Activated naive CD4-positive, alpha-beta T cell treated with Interleukin-2 at 50 U/mL for 16 hours (primary cell): ENCODE results near the gene TUSC1.
"Not testable (repeated sequence)": the region's sequence is repeated elsewhere in the genome, so short reads cannot be mapped to it uniquely, and the experiment has no call there.

ENCODE experiments used
- DNase-seq: peaks from one replicate; pipeline ENCODE4 v3.0.0-alpha.2; 2020

Gene TUSC1

DNA sequence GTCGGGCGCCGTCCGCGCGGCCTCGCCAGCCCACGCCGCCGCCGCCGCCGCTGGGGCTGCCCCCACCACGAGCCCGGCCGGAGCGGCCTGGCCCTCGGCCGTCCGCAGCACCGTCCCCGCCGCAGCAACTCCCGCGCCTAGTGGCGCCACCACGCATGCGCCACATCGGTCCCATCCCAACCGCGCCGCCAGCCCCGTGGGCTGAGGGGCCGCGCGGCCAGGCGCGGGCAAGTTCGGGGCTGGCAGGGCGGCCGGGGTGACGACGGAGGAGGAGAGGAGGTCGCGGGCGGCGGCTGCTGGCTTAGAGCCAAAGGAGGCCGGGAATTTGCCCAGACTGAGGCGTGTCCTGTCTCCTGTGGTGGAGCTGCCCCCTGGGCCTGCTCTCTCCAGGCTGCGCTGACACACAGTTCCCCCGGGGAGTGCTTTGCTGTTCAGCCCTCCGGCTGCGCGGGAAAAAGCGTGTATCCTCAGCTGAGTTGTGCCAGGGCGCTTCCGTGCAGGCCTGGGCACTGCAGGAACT lies at the start of gene TUSC1:
TUSC1 (minus strand) TSS at position 298 of the 520 bp plus-strand sequence; CDS start at position 166, 132 bp downstream.
- no peak for DNase-seq

- no peak for DNase-seq
These were observed 48.7 kb upstream of the TUSC1 start for GRCh38 chr9:25726871-25727410.

DNA sequence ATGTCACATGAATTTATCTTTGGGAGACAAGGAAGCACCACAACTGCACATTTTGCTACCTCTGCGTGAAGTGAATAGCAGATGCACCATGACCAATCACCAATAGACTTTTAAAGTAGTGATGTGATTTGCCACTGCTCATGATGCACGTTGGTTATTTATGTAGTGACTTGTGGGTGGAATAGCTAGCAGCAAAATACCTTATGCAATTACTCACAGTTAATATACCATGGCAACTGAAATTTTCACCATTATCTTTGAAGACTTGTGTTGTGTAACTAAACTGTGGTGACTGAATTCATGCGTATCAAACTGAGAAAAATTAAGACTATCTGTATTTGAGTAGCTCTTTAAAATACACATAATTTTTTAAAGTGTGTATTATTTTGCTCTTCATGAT lies 46.2 kb upstream of the TUSC1 start:
- no peak for DNase-seq

DNA sequence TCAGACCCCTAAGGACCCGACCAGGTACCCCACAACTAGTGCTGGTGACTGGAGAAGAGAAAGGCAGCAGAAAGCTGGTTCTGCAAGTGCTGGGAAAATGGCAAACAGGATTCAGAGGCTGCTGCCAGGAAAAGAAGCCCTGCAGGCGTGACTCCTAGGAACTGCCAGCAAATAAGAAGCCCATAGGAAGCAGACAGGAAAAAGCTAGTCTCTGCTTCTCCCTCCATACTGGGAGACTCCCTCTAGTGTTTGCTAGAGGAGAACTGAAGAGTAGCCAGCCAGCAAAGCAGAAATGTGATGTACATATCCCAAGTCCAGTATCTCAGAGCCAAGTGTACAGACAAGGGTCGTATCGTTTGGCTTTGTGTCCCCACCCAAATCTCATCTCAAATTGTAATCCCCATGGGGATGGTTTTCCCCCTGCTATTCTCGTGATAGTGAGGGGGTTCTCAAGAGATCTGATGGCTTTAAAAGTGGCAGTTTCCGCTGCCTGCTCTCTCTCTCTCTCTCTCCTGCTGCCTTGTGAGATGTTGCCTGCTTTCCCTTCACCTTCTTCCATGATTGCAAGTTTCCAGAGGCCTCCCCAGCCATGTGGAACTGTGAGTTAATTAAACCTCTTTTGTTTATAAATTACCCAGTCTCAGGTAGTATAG lies 38.1 kb upstream of the TUSC1 start:
- DNase-seq: no peak

DNA sequence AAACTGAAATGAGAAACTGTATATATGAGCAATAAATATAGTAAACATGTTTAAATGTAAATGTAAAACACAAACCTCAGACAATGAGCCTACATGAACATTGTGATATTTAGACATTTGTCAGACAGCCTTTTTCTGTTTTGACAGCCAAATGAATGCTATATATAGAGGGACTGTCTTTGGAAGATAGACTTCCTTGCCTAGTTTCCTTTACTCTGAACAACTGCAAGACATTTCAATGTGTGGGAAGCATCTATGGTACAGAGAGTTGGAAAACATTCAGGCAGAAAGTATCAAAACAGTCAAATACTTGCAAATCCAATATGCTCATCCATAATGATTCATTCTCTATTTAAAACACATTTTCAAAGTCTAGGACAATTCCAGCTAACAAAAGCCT lies 31.7 kb upstream of the TUSC1 start:
- DNase-seq: no peak

- no peak for DNase-seq
These were observed 26.6 kb upstream of the TUSC1 start for GRCh38 chr9:25704800-25705199.

DNA sequence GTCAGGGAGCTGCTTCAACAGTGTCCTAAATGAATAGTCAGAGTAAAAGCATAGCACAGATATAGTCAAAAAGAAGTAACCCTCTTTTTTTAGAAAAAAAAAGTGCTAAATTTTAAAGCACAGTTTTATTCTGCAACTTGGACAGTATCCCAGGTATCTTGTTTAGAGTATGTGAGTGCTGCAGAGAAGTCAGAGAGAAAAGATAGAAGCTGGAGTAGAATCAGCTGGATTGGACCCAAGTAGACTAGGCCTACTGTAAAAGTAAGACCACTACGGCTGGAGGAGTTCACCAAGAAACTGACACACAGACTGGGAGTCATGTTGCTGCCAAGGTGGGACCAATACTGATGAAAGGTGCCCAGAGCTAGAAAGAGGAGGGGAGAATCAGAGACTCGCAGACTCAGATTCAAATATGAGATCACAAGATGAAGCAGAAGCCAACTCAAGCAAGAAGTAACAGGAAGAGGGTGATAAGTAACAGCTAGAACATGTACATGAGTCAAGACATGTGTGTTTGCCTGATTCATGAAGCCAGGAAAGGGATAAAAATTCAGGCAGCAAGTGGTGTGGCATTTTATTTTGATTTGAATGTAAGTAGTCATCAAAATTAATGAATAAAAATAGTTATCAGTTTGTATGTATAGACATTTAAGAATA lies 25.6 kb upstream of the TUSC1 start:
- no peak for DNase-seq

- no peak for DNase-seq
These were observed 24.3 kb upstream of the TUSC1 start for GRCh38 chr9:25702536-25702935.

DNA sequence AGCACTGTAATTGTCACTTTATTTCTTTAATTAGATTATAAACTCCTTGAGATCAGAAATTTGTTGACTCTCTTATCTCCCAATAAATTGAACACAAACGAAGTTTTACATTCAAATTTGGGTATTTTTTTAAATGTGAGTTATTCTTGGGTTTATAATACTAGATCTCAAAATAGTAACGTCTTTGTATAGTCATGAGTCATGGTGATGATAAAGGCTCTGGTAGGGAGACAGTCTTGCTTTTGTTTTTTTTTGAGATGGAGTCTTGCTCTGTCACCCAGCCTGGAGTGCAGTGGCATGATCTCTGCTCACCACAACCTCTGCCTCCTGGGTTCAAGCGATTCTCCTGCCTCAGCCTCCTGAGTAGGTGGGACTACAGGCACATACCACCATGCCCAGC lies 22.7 kb upstream of the TUSC1 start:
- DNase-seq: not testable (repeated sequence)

DNA sequence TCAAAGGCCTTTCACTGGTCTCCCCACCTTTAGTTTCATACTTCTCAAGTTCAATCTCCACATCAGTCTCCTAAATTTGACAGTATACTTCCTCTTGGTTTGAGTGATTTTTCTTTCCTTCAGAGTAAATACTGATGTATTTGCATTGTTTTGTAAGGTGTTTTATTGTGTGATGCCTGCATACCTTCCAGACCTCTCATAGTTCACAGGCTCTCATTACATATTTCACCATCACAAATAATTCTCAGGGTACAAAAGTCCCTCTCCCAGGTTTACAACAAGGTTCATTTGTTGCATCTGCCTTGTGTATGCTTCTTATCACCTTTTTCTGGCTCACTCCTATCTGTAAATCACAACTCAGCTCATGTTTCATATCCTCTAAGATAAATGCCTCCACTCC lies 22.2 kb upstream of the TUSC1 start:
- no peak for DNase-seq

GRCh38 chr9:25691786-25692185 lies 13.5 kb upstream of the TUSC1 start:
- DNase-seq: no peak

GRCh38 chr9:25684321-25684720 lies 6.1 kb upstream of the TUSC1 start:
- no peak for DNase-seq

DNA sequence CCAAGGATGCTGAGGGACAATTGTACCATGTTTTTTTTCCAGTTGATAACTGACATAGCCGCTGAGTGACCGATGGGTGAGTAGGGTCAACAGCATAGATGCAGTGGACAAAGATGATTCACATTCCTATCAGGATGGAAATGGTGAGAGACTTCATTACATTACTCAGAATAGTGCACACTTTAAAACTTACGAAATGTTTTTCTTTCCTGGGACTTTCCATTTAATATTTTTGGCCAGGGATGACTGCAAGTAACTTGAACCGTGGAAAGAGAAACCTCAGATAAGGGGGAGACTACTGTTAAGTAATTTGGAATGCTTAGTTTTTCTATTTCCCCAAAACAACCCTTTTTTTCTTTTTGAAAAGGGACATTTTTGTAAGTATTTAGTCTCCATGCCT lies 3.0 kb upstream of the TUSC1 start:
- no peak for DNase-seq

- no peak for DNase-seq
These were observed 659 bp upstream of the TUSC1 start for GRCh38 chr9:25678846-25679360.

DNA sequence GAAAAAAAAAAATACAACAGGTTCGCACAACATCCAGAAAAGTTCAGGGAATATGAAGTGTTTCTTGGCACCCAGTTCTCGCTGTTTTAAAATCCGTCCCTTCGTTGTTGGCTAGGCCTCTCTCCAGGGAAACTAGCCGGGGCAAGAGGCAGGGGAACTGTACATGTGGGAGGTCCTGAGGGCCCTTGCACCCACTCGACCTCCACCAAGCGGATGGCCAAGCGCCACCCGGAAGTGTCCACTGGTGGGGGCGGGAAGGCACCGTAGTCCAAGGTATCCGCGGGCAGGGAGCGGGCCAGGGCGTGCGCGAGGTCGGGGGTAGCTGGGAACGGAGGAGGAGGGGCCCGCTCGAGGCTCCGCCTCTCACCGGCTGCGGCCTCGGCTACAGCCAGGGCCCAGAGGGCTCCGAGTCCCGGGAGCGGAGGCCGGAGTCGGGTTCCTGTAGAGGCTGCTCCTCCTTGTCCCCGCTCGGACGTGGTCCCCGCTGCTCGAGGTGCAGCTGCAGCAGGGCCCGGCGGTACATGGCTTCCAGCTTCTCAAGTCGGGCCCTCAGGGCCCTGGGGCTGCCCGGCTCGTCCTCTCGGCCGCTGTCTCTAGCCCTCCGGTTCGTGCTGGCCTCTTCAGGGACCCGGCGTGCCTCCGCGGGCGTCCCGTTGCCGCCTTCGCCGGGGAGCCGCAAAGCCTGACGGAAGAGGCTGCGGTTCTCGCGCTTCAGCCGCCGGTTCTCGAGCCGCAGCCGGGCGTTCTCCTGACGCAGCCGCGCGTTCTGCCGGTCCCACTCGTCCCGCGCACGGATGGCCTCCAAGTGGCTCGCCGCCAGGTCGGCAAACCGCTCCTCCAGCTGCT lies 720 bp downstream of the TUSC1 start:
- no peak for DNase-seq

- DNase-seq: not testable (repeated sequence)
These were observed 2.4 kb downstream of the TUSC1 start for GRCh38 chr9:25675858-25676257.

DNA sequence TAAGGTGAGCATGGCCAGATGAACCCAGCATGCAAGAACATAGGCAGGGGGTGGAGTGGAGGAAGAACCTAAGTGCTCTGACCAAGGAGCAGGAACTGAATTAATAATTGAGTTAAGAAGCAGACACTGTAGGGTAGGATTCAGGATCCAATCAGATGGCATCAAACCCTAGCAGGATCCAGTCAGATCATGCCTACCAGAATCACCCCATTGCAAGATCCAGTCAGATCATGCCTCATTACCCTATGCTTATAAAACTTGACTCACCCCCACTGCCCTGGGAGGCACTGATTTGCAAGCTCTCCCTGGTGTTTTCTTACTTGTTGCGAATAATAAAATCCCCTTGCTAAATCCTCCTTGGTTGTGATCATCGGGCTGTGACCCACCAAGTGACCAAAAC lies 19.7 kb downstream of the TUSC1 start:
- no peak for DNase-seq

DNA sequence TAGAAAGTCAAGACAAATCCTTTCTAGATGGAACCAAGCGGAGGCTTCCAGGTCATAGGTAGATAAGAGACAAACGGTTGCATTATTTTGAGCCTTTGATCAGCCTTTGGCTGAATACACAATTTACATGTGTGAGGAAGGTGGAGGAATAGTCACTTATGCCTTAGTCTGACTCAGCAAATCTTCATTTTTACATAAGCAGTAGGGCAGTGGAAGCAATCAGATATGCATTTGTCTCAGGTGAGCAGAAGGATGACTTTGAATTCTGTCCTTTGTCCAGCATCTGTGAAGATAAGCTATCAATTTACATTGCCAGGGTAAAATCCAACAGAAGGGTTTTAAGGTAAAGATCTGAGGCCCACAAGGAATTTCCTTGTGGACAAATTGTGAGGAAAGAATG lies 23.8 kb downstream of the TUSC1 start:
- DNase-seq: no peak

- DNase-seq: no peak
These were observed 30.1 kb downstream of the TUSC1 start for GRCh38 chr9:25648116-25648515.

DNA sequence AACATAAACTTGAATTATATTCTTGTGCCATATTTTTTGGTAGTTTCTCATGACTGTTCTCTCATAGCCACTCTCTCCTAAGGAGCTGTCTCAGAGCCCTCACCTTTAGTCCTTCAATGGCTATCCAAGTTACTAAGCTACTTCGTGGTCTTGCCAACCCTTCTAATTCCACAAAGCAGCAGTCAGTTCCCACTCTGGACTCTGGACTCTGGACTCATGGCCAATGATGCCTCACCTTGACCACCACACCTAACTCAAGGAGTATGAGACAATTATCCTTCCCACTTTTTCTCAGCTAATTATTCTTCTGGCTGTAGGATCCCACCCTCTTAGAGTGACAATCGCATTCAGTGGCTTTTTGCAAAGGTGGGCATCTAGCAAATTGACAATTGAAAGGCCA lies 42.2 kb downstream of the TUSC1 start:
- no peak for DNase-seq

- no peak for DNase-seq
These were observed 49.0 kb downstream of the TUSC1 start for GRCh38 chr9:25629231-25629630.
